Neural progenitor cell (in vitro differentiated cells): Measurements from ENCODE around the gene SPTSSA.

Experiments used
- EZH2 ChIP-seq: fragments of 200-600 bp; sonication (generic); IDR thresholded peaks from 2 replicates; pipeline ENCODE4 v1.6.1; 2017; ENCODE audit warnings: antibody characterized with exemption, mild to moderate bottlenecking, moderate library complexity
- EZH2phosphoT487 ChIP-seq: fragments of 200-600 bp; sonication (generic); IDR thresholded peaks from 2 replicates; pipeline ENCODE4 v1.6.1; 2017; ENCODE audit warnings: antibody characterized with exemption
- TF ChIP-seq, protein P1 (sequence below): fragments of 200-600 bp; sonication (generic); IDR thresholded peaks from 2 replicates; pipeline ENCODE4 v1.5.1; 2017; ENCODE audit warnings: antibody characterized with exemption, mild to moderate bottlenecking

DNA sequence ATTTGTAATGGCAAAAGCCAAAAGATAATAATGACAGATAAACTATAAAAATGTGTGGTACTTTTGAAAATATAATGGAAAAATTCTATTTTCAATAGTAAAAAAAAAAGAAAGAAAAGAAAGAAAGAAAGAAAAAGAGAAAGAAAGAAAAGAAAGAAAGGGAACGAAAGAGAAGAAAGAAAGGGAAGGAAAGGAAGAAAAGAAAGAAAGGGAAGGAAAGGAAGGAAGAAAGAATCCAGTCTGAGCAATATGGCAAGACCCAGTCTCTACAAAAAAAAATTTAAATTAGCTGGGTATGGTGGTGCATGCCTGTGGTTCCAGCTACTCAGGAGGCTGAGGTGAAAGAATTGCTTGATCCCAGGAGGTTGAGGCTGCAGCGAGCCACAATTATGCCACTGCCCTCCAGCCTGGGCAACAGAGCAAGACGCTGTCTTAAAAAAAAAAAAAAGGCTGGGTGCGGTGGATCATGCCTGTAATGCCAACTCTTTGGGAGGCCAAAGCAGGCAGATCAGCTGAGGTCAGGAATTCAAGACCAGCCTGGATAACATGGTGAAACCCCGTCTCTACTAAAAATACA lies 39.1 kb upstream of the SPTSSA start:
- TF ChIP-seq, protein P1, sequence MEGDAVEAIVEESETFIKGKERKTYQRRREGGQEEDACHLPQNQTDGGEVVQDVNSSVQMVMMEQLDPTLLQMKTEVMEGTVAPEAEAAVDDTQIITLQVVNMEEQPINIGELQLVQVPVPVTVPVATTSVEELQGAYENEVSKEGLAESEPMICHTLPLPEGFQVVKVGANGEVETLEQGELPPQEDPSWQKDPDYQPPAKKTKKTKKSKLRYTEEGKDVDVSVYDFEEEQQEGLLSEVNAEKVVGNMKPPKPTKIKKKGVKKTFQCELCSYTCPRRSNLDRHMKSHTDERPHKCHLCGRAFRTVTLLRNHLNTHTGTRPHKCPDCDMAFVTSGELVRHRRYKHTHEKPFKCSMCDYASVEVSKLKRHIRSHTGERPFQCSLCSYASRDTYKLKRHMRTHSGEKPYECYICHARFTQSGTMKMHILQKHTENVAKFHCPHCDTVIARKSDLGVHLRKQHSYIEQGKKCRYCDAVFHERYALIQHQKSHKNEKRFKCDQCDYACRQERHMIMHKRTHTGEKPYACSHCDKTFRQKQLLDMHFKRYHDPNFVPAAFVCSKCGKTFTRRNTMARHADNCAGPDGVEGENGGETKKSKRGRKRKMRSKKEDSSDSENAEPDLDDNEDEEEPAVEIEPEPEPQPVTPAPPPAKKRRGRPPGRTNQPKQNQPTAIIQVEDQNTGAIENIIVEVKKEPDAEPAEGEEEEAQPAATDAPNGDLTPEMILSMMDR = no peak
- TF ChIP-seq EZH2 (no peak), EZH2phosphoT487 (no peak)
